Cardiac septum (tissue), 1 donor: ENCODE measurements around the gene GRK1. TPM values are rescaled to one million over a fixed set of nuclear protein-coding genes. Genes with fewer than 3 reads are reported as not detected.

ENCODE experiments used
- DNase-seq: peaks from one replicate; pipeline ENCODE4 v3.0.0-alpha.2; 2020; ENCODE audit warnings: low spot score
- intact Hi-C: fragments of 100-400 bp; cut with DNase I; formaldehyde crosslinking; loops from one replicate; pipeline ENCODE4 v1.14.0; 2022
- total RNA-seq: library from RNA; stranded (reverse); fragmentation: NEBNext Ultra II Directional; extraction: Animal tissue kit (Norgen Biotek cat#: 25700); gene quantifications from one replicate; pipeline ENCODE4 v1.2.1, GENCODE V29; 2021
- donor health status: DM: no; HTN: no; CAD: no.

The GRK1 gene
- total RNA-seq, 1 donor from 2014 or later, result 0.48 TPM

GRCh38 chr13:113784645-113785024 lies 117.6 kb downstream of the GRK1 start:
- no peak for DNase-seq
- intact Hi-C loops, result no loop called here

DNA sequence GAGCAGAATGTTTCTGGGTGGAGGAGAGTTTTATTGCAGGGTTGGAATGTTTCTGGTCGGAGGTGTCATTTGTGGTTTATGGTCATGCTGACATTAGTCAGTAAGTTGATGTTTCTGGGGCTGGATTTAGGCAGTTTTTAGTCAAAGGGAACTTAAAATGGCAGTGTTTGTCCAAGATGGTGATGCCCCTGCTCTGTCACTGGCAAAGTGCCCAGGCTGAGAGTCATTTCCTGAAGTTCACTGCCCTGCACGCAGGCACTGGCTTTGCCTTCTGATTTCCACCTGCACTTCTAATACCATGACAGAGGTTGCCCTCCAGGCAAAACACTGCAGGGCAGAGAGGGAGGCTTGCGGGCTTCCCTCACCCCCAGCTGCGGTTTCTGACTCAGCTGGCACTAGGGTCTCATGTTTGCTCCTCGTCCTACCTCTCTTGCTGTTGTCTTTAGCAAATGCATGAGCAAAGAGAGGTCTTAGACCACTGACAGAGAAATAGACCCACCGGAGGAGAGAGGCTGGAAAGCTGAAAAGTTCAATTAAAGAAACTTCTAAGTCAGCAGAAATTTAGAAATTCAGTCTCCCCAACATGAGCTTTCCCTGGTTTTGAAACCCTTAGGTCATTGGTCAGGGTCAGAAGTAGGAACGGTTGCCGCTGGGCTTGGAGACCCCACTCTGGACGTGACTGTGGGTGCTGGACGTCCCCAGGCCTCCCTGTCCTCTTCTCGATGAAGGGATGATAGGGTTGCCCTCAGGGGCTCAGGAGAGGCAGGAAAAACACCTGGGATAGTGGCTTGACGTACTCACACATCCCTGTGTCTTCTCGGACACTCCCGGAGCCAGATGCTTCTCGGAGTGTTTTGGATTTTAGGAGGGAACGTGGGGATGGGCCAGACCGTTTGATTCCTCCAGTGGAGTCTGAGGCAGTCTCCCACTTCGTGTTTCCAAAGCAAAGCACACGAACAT lies 118.3 kb downstream of the GRK1 start:
- intact Hi-C loops, result no loop called here
- DNase-seq, result no peak

GRCh38 chr13:113786262-113786841 lies 119.3 kb downstream of the GRK1 start:
- intact Hi-C loops, result no loop called here
- DNase-seq, result no peak

Other genes with a start within 250 kb of the GRK1 start
- gene ADPRHL1, start 213.7 kb upstream of the GRK1 start, total RNA-seq, result 480 TPM
- 134 TPM for gene DCUN1D2, start 176.5 kb upstream of the GRK1 start, total RNA-seq
- 38.8 TPM for gene TFDP1, start 82.5 kb upstream of the GRK1 start, total RNA-seq
- not detected for gene ATP4B, start 9.0 kb upstream of the GRK1 start, total RNA-seq
- 10.7 TPM for gene TMEM255B, start 92.0 kb downstream of the GRK1 start, total RNA-seq
- 201 TPM for gene GAS6, start 196.9 kb downstream of the GRK1 start, total RNA-seq